Measurements from ENCODE around the gene SH3YL1. TPM values are rescaled to one million over a fixed set of nuclear protein-coding genes. Genes with fewer than 3 reads are reported as not detected.

SH3YL1 gene
- total RNA-seq, 1 experiment from 2014 or later = 26.5 TPM

GRCh38 chr2:208335-208734 lies 55.5 kb downstream of the SH3YL1 start:
- H2AFZ ChIP-seq (ENCODE audit: low read length) = no peak overlapping the region
- no peak overlapping the region for H4K5ac ChIP-seq (ENCODE audit: insufficient read length, low read depth, low read length)
- H4K91ac ChIP-seq (ENCODE audit: insufficient read length, low read depth, low read length) = no peak overlapping the region
- WGBS (ENCODE audit: extremely low coverage, insufficient read length, low lambda C conversion rate) = no CpG with 5 or more reads among the region's 1 CpG
- H3K27ac Mint-ChIP-seq = 0 out of 7 replicates have a peak overlapping the region, but pooled peaks of 1 of the 3 experiments have one; percentile 59
- H3K79me2 ChIP-seq (ENCODE audit: insufficient read depth, low read length) = no peaks in the 10 kb centered on the region
- no peak overlapping the region for H3K9ac ChIP-seq (ENCODE audit: extremely low read depth, insufficient read length, low read length)
- H3K4me3 Mint-ChIP-seq = no peak overlapping the region; a peak in 1 of 5 replicates
- no peak overlapping the region for H3K4me2 ChIP-seq (ENCODE audit: insufficient read depth, insufficient read length, low read length)
- no peaks in the 10 kb centered on the region for H3K23me2 ChIP-seq (ENCODE audit: insufficient read length, low read depth, low read length, poor library complexity, severe bottlenecking)
- no peaks in the 10 kb centered on the region for H3K4me1 ChIP-seq (ENCODE audit: insufficient read depth, low read length)
- H3K9me3 Mint-ChIP-seq = peaks cover 18 to 26% of the 10 kb centered on the region in 2 experiments
- H3K4me1 Mint-ChIP-seq = 0 out of 4 replicates have a peak, but pooled peaks cover 0 to 5% of the 10 kb centered on the region in 2 experiments
- H3K56ac ChIP-seq (ENCODE audit: insufficient read length, low read depth, low read length) = no peak overlapping the region
- no peak overlapping the region for H2BK15ac ChIP-seq (ENCODE audit: low read depth, low read length)
- no peaks in the 10 kb centered on the region for H3K79me1 ChIP-seq (ENCODE audit: insufficient read depth, low read depth, low read length, poor library complexity, severe bottlenecking)
- H2BK5ac ChIP-seq (ENCODE audit: insufficient read length, low read length) = no peak overlapping the region
- H3K36me3 Mint-ChIP-seq (ENCODE audit: insufficient read depth in 1 of 3, low read depth in 3 of 3) = peaks cover 0 to 6% (median 3%) of the 10 kb centered on the region in 3 experiments; a peak in 4 of 7 replicates
- H3K27me3 Mint-ChIP-seq (ENCODE audit: low read depth) = peaks cover 32% of the 10 kb centered on the region
- no peak overlapping the region for H2BK20ac ChIP-seq (ENCODE audit: low read depth, low read length, poor library complexity, severe bottlenecking)
- no peak overlapping the region for H2BK12ac ChIP-seq (ENCODE audit: insufficient read length, low read depth, low read length)
- DNase-seq = no peak
- H3K14ac ChIP-seq (ENCODE audit: insufficient read depth, low read length) = no peak overlapping the region
- no peak overlapping the region for H3K23ac ChIP-seq (ENCODE audit: insufficient read length, low read depth, low read length)
- H3K18ac ChIP-seq (ENCODE audit: insufficient read length, low read depth, low read length) = no peak overlapping the region
- no peak for TF ChIP-seq CTCF (conservative IDR thresholded peaks at IDR 0.05)
- no peak overlapping the region for H3T11ph ChIP-seq (ENCODE audit: low read length)
- H4K20me1 ChIP-seq (ENCODE audit: control insufficient read depth, insufficient read depth, insufficient read length) = no peaks in the 10 kb centered on the region
- no peaks in the 10 kb centered on the region for H3K9me3 ChIP-seq (ENCODE audit: control insufficient read depth, low read depth, low read length)
- H3K27me3 ChIP-seq (ENCODE audit: insufficient read depth, low read length) = no peaks in the 10 kb centered on the region; the same call in 1 of the 2 replicates
- H3K4ac ChIP-seq (ENCODE audit: low read depth, low read length) = no peak overlapping the region
- H4K8ac ChIP-seq (replicated peaks; ENCODE audit: insufficient read length, low read depth, low read length) = no peak overlapping the region
- no peak overlapping the region for H2AK5ac ChIP-seq (ENCODE audit: insufficient read length, low read length)
- H2BK120ac ChIP-seq (ENCODE audit: low read depth, low read length, poor library complexity, severe bottlenecking) = no peak overlapping the region
- no peak overlapping the region for H3K27ac ChIP-seq (ENCODE audit: insufficient read length, low read depth, low read length)

Measured in H9 (cell line).